Gastroesophageal sphincter (tissue), 4 donors: ENCODE data around the gene TP53BP2. TPM values are rescaled to one million over a fixed set of nuclear protein-coding genes. Genes with fewer than 3 reads are reported as not detected.
A peak's percentile ranks its signal among the peaks of the same experiment; 100 is the strongest.

Source experiments
- ATAC-seq: fragments of 150-250 bp; one replicate; pipeline ENCODE4 v1.9.1; 2016; ENCODE audit warnings: mild to moderate bottlenecking, moderate library complexity
- H3K27ac ChIP-seq, 4 donors: fragments of 200-600 bp; sonication (generic) in 3 of 4; 1 replicate in 3 of 4; 2 replicates in 1 of 4; pipeline ENCODE4 v1.5.1; 2016 to 2019
- H3K27me3 ChIP-seq: fragments of 200-600 bp; sonication (generic); one replicate; pipeline ENCODE4 v1.5.1; 2019
- H3K36me3 ChIP-seq, 2 donors: fragments of 200-600 bp; sonication (generic); one replicate each; pipeline ENCODE4 v1.5.1; 2019; ENCODE audit warnings: control low read depth in 1 of 2
- H3K4me1 ChIP-seq, 3 donors: fragments of 200-600 bp; sonication (generic); 1 replicate in 2 of 3; 2 replicates in 1 of 3; pipeline ENCODE4 v1.5.1; 2016 to 2019; ENCODE audit warnings: control low read depth in 2 of 3
- H3K4me3 ChIP-seq, 2 donors: fragments of 200-600 bp; sonication (generic); one replicate each; pipeline ENCODE4 v1.5.1; 2019; ENCODE audit warnings: mild to moderate bottlenecking in 1 of 2, moderate library complexity in 1 of 2
- H3K9me3 ChIP-seq, 3 donors: fragments of 200-600 bp; sonication (generic); one replicate each; pipeline ENCODE4 v1.5.1; 2017 to 2019; ENCODE audit warnings: control low read depth in 2 of 3
- EP300 ChIP-seq: sonication (generic); formaldehyde crosslinking; IDR thresholded peaks from one replicate; pipeline ENCODE4 v1.6.1; 2017; ENCODE audit warnings: antibody characterized with exemption, mild to moderate bottlenecking
- POLR2A ChIP-seq, 2 donors: fragments of 450-650 bp; IDR thresholded peaks; one replicate each; pipeline ENCODE4 v1.6.1; 2017; ENCODE audit warnings: antibody characterized with exemption in 2 of 2, mild to moderate bottlenecking in 2 of 2, moderate library complexity in 1 of 2
- POLR2AphosphoS5 ChIP-seq: sonication (generic); formaldehyde crosslinking; IDR thresholded peaks from one replicate; pipeline ENCODE4 v1.6.1; 2017; ENCODE audit warnings: antibody characterized with exemption
- WGBS, 2 donors: methylation state at CpG; one replicate each; pipeline ENCODE4 v1.1.5; 2018; ENCODE audit warnings: low coverage in 1 of 2; 5-methylcytosine and 5-hydroxymethylcytosine counted together
- total RNA-seq, 4 donors: library from RNA; depleted of rRNA; stranded (reverse); fragments of >200 nt; gene quantifications; one replicate each; pipeline ENCODE4 v1.1.0, GENCODE V29; 2016
- TF ChIP-seq, protein P1 (sequence below), 4 experiments: fragments of 200-600 bp in 2 of 4; fragments of 450-650 bp in 2 of 4; sonication (generic) in 1 of 4; IDR thresholded peaks; one replicate each; pipeline ENCODE4 v1.5.1; 2017 to 2019; ENCODE audit warnings: antibody characterized with exemption in 4 of 4, mild to moderate bottlenecking in 2 of 4, moderate library complexity in 2 of 4

TP53BP2 gene
- total RNA-seq, 4 donors from 2014 or later = 30.0 to 85.3 (median 52.3) TPM

GRCh38 chr1:223748773-223749733, 96.7 kb downstream of the TP53BP2 start:
- Histone ChIP-seq H3K27ac (peak overlapping the region; percentile 26 to 87 (median 82)), H3K36me3 (peaks cover 0 to 82% of the 10 kb centered on the region in 2 donors), H3K9me3 (no peaks in the 10 kb centered on the region), H3K4me1 (peaks cover 0 to 30% (median 21%) of the 10 kb centered on the region in 3 donors), H3K27me3 (no peaks in the 10 kb centered on the region), H3K4me3 (peak overlapping the region; percentile 33 to 57)
- 15 to 18% methylated on average over 6 of the region's 61 CpGs for WGBS, 2 donors
- no peak for TF ChIP-seq POLR2A (IDR thresholded peaks at IDR 0.05)
- TF ChIP-seq, protein P1, sequence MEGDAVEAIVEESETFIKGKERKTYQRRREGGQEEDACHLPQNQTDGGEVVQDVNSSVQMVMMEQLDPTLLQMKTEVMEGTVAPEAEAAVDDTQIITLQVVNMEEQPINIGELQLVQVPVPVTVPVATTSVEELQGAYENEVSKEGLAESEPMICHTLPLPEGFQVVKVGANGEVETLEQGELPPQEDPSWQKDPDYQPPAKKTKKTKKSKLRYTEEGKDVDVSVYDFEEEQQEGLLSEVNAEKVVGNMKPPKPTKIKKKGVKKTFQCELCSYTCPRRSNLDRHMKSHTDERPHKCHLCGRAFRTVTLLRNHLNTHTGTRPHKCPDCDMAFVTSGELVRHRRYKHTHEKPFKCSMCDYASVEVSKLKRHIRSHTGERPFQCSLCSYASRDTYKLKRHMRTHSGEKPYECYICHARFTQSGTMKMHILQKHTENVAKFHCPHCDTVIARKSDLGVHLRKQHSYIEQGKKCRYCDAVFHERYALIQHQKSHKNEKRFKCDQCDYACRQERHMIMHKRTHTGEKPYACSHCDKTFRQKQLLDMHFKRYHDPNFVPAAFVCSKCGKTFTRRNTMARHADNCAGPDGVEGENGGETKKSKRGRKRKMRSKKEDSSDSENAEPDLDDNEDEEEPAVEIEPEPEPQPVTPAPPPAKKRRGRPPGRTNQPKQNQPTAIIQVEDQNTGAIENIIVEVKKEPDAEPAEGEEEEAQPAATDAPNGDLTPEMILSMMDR (IDR thresholded peaks at IDR 0.05) = peak; percentile 92 to 97 (median 96)
- peak; percentile 41 for TF ChIP-seq POLR2AphosphoS5
- no peak for TF ChIP-seq EP300
- ATAC-seq = peak; percentile 81

GRCh38 chr1:223748405-223748772, 97.4 kb downstream of the TP53BP2 start:
- TF ChIP-seq EP300 = no peak
- TF ChIP-seq, protein P1 (IDR thresholded peaks at IDR 0.05) = no peak
- no peak for TF ChIP-seq POLR2AphosphoS5
- no peak for TF ChIP-seq POLR2A (IDR thresholded peaks at IDR 0.05)
- Histone ChIP-seq H3K4me3 (peak overlapping the region; percentile 33 to 57), H3K27ac (peak overlapping the region; percentile 26 to 87 (median 82)), H3K36me3 (peaks cover 0 to 82% of the 10 kb centered on the region in 2 donors), H3K4me1 (peaks cover 0 to 30% (median 21%) of the 10 kb centered on the region in 3 donors), H3K9me3 (no peaks in the 10 kb centered on the region), H3K27me3 (no peaks in the 10 kb centered on the region)
- WGBS, 2 donors = 0% methylated on average over 3 of the region's 18 CpGs; no CpG with 5 or more reads in 1 of the 2 donors
- ATAC-seq = peak; percentile 55

- peak; percentile 23 for ATAC-seq
- no peaks in the 10 kb centered on the region for H3K27me3 ChIP-seq
- peaks cover 0 to 82% of the 10 kb centered on the region in 2 donors for H3K36me3 ChIP-seq
- H3K4me3 ChIP-seq = peak overlapping the region in 1 of 2 donors; percentile 57
- H3K4me1 ChIP-seq = peaks cover 0 to 30% (median 21%) of the 10 kb centered on the region in 3 donors
- TF ChIP-seq, protein P1 (IDR thresholded peaks at IDR 0.05) = no peak
- TF ChIP-seq POLR2AphosphoS5 (no peak), EP300 (no peak)
- H3K27ac ChIP-seq = peak overlapping the region; percentile 26 to 87 (median 82)
- 0% methylated on average over 1 of the region's 4 CpGs; no CpG with 5 or more reads in 1 of the 2 donors for WGBS, 2 donors
- no peaks in the 10 kb centered on the region for H3K9me3 ChIP-seq
Observed at GRCh38 chr1:223747838-223748335, 97.9 kb downstream of the TP53BP2 start.

DNA sequence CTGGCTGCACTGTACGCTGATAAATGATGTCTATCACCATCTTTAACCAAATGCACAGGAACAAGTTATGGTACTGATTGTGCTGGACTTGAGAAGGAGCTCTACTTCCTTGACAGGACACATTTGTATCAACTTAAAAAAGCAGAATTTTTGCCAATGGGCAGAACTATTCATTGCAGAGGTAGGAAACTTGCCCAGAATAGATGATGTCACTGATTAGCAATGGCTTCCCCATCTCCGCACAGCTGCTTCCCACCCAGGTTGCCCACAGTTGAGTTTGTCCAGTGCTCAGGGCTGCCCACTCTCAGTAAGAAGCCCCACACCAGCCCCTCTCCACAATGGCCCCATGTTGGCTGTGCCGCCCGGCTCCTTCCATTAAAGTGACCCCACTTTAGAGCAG, 100.0 kb downstream of the TP53BP2 start:
- WGBS, 2 donors = 83 to 88% methylated on average over 3 to 4 of the region's 4 CpGs
- Histone ChIP-seq H3K4me3 (no peak overlapping the region), H3K4me1 (peaks cover 0 to 30% (median 21%) of the 10 kb centered on the region in 3 donors), H3K9me3 (no peaks in the 10 kb centered on the region), H3K36me3 (peaks cover 0 to 65% of the 10 kb centered on the region in 2 donors), H3K27me3 (no peaks in the 10 kb centered on the region), H3K27ac (peak overlapping the region in 1 of 4 donors; percentile 13)
- no peak for ATAC-seq
- TF ChIP-seq EP300 (no peak), POLR2AphosphoS5 (no peak), POLR2A (IDR thresholded peaks at IDR 0.05) (no peak)
- TF ChIP-seq, protein P1 (IDR thresholded peaks at IDR 0.05) = no peak
